CD4-positive, alpha-beta T cell treated with Interleukin-2 at 100 ng/mL for 4 hours (primary cell): ENCODE results near the gene ZBTB7C.
A peak's percentile ranks its signal among the peaks of the same experiment; 100 is the strongest.

ENCODE experiments used
- DNase-seq: peaks from one replicate; pipeline ENCODE4 v3.0.0-alpha.2; 2020; ENCODE audit warnings: low spot score

Gene ZBTB7C

DNA sequence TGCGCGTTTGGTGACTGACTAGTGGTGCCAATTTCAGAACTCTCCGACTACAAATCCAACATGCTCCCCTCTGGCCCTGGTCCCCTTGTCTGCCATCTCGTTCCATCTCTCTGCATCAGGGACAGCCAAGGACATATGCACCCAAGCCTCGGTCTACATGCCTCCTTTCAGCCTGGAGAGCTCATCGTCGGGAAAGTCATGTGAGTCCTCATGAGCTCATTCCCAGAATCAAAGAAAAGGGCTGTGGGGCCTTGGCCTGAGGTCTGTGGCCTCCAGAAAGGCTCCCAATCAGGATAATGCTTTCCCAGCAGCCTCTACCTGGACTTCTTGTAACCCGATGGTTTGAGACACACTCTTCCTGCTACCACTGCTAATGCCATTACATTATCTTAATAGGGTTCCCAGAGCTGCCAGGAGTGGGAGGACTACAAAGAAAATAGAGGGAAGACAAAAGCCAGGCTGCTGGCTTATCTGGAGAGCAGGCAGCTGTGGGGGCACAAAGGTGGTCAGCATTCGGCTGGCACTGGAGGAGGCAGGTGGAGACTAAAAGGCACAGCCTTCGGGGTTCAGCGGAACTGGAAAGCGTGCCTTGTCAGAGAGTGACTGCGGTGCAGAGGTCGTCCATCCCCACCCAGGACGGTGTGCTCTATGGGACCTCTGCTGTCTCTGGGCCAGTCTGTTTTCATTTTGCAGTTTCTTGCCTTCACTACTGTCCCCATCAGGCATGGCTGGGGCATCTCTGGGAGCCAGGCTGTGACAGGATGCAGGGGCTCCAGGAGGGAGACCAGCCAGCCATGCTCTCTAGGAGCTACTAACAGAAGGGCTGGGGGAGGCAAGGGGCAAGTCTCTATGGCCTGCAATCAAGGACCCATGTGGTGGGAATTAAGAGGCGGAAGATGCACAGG lies 374.3 kb downstream of the ZBTB7C start:
- no peak for DNase-seq

DNA sequence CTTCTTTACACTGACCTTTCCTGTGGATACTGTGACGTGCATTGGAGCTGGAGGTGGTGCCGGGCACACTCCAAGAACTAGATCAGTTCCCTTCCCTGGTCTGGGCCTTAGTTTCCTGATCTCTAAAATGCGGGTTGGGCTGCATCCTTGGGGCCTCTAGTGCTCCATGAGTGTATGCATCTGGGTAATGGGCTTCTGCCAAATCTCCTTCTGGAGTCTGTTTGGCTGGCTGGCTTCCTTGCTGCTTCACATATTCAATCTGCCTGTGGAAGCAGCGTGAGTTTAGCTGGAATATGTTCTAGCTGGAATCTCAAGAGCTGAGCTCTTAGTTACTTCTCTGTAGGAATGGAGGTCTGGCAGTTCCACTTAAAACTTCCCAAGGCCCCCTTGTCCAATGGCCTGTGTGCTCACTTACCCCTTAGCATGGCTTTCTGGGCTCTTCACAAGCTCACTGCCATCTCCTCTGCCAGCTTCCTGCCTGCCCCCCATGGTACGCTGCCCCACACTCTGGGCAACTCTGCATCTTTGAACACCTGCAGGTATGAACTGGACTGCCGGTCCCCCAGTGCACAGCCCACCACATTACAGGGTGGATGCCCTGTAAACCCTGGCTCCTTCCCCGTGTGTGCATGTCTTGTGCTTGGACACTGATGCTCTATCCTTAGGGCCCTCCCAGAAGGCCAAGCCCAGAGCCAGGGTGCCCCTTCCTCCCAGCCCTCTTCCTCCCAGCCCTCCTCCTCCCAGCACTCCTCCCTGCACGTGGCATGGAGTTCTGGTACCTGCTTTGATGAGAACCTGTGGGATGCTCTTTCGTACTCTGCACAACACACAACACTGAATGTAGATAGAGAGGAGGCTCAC lies 375.2 kb downstream of the ZBTB7C start:
- no peak for DNase-seq

GRCh38 chr18:48032876-48033789 lies 376.1 kb downstream of the ZBTB7C start:
- no peak for DNase-seq

DNA sequence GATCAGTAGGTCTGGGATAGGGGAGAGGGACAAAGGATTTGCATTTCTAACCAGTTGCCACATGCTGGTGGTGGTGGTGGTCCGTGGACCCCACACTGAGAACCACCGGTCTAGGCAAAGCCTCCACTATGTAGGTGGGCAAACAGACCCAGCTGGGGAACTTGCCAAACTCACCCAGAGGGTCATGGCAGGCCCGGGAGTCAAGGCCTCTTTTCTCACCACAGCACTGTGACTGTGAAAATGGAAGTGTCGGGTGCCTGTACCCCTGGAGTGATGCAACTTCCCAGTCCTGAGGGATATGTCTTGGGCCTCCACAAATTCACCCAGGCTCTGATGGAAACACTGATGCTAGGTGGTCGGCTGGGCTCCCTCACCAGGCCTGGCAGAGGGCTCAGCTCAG lies 377.5 kb downstream of the ZBTB7C start:
- DNase-seq: no peak

GRCh38 chr18:48030616-48031480 lies 378.3 kb downstream of the ZBTB7C start:
- DNase-seq: no peak

DNA sequence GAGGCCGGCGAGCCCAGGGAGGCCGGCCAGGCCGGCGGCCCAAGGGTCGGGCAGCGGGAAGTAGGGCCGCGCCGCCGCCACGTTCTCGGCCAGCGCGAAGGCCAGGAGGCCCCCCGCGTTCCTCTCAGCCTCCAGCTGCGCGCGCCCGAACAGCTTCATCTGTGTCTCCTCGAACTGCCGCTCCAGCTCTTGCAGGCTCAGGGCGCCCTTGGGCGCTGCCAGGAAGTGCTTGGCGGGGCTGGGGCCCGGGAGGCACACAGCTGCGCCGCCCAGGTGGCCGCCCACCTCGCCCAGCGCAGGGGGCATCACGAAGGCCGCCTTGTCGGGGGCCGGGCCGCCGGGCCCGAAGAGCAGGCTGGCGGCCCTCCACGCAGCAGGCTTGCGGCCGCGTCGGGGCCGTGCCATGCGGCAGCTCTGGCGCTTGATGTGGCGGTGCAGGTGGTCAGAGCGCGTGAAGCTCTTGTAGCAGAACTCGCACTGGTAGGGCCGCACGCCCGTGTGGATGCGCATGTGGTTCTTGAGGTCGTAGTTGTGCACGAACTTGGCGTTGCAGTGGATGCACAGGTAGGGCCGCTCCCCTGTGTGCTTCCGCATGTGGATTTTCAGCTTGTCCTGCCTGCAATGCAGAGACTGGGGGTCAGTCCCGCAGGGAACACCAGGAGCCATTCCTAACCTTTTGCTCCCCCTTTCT lies 379.7 kb downstream of the ZBTB7C start:
- DNase-seq: no peak

DNA sequence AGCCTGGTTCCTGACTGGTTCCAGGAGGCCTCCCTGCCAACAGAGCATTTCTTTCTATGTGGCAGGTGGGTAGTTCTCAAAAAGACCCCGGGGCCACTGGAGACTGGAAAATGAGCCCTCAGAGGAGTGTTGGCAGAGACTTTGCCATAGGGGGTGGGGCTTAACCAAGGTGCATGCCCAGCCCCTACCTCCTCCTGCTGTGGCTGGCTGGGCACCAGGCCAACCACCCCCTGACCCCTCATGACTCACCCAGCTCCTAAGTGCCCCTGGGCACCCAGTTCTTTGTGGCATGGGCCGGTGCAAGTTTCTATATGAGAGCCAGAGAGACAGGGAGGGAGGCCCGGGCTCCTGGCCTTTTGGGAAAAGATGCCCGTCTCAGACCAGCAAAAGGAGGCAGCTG lies 380.5 kb downstream of the ZBTB7C start:
- no peak for DNase-seq

DNA sequence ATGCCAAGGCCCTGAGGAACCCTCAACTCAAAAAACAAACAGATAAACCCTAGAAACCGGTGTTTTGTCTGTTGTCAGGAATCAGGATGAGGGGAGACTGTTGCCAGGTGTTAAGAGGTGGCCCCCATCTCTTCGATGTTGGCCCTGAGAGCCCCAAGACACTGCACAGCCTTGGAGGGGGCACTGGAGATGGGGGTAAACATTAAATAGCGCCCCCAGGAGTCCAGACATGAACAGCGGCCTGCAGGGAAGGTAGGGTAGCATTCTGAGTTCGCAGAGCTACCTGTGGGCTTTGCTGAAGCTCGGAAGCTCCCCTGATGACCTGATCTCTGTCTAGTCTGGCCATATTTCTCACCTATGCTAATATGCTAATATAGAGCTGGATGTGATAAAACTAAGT lies 381.1 kb downstream of the ZBTB7C start:
- no peak for DNase-seq

- no peak for DNase-seq
These were observed 381.7 kb downstream of the ZBTB7C start for GRCh38 chr18:48027401-48027963.

GRCh38 chr18:48026216-48026615 lies 383.0 kb downstream of the ZBTB7C start:
- no peak for DNase-seq

GRCh38 chr18:48024881-48025660 lies 384.1 kb downstream of the ZBTB7C start:
- no peak for DNase-seq

DNA sequence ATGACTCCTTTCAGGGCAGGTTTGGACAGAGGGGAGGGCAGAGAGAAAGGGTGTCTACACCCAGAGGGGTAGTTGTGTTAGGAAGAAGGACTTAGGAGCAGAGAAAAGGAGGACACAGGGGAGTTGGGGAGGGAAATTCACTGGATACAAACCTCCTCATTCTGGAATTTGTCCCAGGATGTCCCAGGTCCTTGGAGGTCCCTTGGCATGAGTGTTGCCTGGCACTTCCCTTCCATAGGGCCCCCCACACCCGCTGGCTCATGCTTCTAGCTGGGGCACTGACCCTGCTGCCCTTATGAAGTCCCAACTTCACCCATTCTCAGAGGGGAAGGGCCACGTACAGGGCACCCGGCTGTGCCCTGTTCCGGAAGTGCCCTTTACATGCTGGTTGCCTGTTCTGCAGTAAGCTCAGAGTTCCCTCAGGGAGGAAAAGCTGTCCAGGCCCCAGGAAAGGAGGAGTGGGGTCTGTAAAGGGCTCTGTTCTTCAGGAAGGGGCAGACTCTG lies 385.1 kb downstream of the ZBTB7C start:
- DNase-seq: no peak

DNA sequence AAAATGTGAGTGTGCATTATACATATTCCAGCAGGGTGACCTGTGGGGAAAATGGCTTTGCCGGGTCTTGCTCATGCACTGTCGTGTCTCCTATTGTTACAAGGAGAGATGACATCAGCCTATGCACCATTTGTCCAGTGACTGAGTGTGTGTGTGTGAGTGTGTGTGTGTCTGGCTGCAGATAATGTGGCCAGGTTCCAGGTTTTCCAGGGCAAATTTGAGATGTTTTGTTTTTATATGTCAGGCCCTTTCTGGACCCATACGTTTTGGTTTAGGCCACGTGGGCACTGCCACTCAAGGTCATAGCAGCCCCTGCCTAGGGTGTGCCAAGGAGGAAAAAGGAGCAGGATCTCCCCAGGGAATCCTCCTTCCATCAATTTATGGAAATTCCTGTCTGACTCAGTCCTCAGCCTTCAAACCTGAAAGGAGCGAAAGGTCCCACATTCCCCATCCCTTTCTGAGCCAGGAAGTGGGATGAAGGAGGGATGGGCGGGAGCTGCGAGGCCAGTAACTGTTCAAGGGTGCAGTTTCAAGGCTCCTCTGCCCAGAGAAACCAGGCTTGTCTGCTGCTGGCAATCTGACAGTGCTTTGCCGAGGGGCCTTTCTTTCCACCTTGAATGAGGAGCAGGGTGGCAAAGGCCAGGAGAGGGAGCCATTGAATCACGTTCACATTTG lies 385.7 kb downstream of the ZBTB7C start:
- no peak for DNase-seq

- peak; percentile 48 for DNase-seq
These were observed 386.5 kb downstream of the ZBTB7C start for GRCh38 chr18:48022531-48023329.

DNA sequence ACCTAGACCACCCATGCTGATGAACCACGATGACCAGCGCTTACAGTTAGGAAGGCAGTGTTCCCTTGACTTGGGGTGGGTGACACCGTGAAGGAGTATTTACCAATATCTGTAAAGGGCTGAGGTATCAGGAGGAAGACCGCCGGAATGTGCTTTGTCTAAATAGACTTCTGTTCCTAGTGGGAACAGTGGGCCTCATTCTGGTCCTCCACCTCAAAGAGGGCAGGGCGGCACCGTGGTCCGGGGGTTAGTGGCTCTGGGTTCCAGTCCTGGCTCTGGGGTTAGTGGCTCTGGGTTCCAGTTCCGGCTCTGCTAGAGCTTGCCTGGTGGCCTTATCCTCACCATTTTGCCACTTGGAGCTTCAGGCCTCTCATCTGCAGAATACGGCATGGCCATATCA lies 387.2 kb downstream of the ZBTB7C start:
- no peak for DNase-seq

GRCh38 chr18:48021273-48021914 lies 387.8 kb downstream of the ZBTB7C start:
- no peak for DNase-seq
